Suppressor macrophage (primary cell): ENCODE results near the gene ZFTA.
A peak's percentile ranks its signal among the peaks of the same experiment; 100 is the strongest.
"Not testable (repeated sequence)": the region's sequence is repeated elsewhere in the genome, so short reads cannot be mapped to it uniquely, and the experiment has no call there.

Experiments
- DNase-seq, 4 experiments: peaks; one replicate each; pipeline ENCODE4 v3.0.0-alpha.2; 2020 to 2022

Gene ZFTA

GRCh38 chr11:63775191-63775590, 6.6 kb upstream of the ZFTA start:
- DNase-seq = no peak

- DNase-seq = not testable (repeated sequence)
Observed at GRCh38 chr11:63771741-63772318, 3.3 kb upstream of the ZFTA start.

GRCh38 chr11:63770763-63771162, 2.2 kb upstream of the ZFTA start:
- DNase-seq = peak in 2 of 4 experiments; percentile 16 to 20

- no peak for DNase-seq
Observed at GRCh38 chr11:63769714-63770455, 1.3 kb upstream of the ZFTA start.

GRCh38 chr11:63769042-63769713, 603 bp upstream of the ZFTA start:
- DNase-seq = peak in 2 of 4 experiments; percentile 27 to 42

GRCh38 chr11:63767565-63768236, 874 bp downstream of the ZFTA start:
- peak; percentile 55 to 70 (median 56) for DNase-seq

- no peak for DNase-seq
Observed at GRCh38 chr11:63767267-63767564, 1.4 kb downstream of the ZFTA start.

- no peak for DNase-seq
Observed at GRCh38 chr11:63766531-63767235, 1.9 kb downstream of the ZFTA start.

GRCh38 chr11:63765688-63766241, 2.8 kb downstream of the ZFTA start:
- no peak for DNase-seq

GRCh38 chr11:63764679-63765647, 3.6 kb downstream of the ZFTA start:
- no peak for DNase-seq

- no peak for DNase-seq
Observed at GRCh38 chr11:63764340-63764678, 4.3 kb downstream of the ZFTA start.

- no peak for DNase-seq
Observed at GRCh38 chr11:63763496-63764339, 4.9 kb downstream of the ZFTA start.

- no peak for DNase-seq
Observed at GRCh38 chr11:63762654-63763495, 5.7 kb downstream of the ZFTA start.

GRCh38 chr11:63761931-63762653, 6.5 kb downstream of the ZFTA start:
- no peak for DNase-seq

- DNase-seq = no peak
Observed at GRCh38 chr11:63761188-63761587, 7.4 kb downstream of the ZFTA start.

- no peak for DNase-seq
Observed at GRCh38 chr11:63760487-63761079, 8.0 kb downstream of the ZFTA start.

GRCh38 chr11:63756919-63757761, 11.4 kb downstream of the ZFTA start:
- DNase-seq = no peak
